Measurements from ENCODE around the gene LHX6. TPM values are rescaled to one million over a fixed set of nuclear protein-coding genes. Genes with fewer than 3 reads are reported as not detected.

LHX6 gene
- total RNA-seq, 1 experiment from 2014 or later, result 1.5 TPM

GRCh38 chr9:122225312-122226141, 3.2 kb downstream of the LHX6 start (continued):
- no peak for TF ChIP-seq HMGXB4 (CRISPR knock-in tag; IDR thresholded peaks at IDR 0.05)

- Mint-ChIP-seq H3K27ac (no peak overlapping the region), H3K27me3 (ENCODE audit: low read depth) (peaks cover 100% of the 10 kb centered on the region), H3K36me3 (peaks cover 7% of the 10 kb centered on the region), H3K9me3 (no peaks in the 10 kb centered on the region), H3K4me1 (peaks cover 62% of the 10 kb centered on the region), H3K4me3 (no peak overlapping the region)
- POLR2A ChIA-PET, result no interaction called here
- CTCF ChIA-PET, result interaction anchor here (1.6 to 3.0 kb wide), 2 partner anchors 9 to 101 kb away, joined by 4 to 15 read pairs; no protein-coding TSS in a partner anchor
- ATAC-seq, result no peak
- no peak for DNase-seq (ENCODE audit: low spot score)
- no peak for TF ChIP-seq ZNF396 (CRISPR knock-in tag; IDR thresholded peaks at IDR 0.05; ENCODE audit: borderline replicate concordance)
- TF ChIP-seq, protein P1, sequence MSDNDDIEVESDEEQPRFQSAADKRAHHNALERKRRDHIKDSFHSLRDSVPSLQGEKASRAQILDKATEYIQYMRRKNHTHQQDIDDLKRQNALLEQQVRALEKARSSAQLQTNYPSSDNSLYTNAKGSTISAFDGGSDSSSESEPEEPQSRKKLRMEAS (CRISPR knock-in tag; IDR thresholded peaks at IDR 0.05), result no peak
- TF ChIP-seq KAT7 (CRISPR knock-in tag; IDR thresholded peaks at IDR 0.05; ENCODE audit: borderline replicate concordance), result no peak
- TF ChIP-seq, protein P2, sequence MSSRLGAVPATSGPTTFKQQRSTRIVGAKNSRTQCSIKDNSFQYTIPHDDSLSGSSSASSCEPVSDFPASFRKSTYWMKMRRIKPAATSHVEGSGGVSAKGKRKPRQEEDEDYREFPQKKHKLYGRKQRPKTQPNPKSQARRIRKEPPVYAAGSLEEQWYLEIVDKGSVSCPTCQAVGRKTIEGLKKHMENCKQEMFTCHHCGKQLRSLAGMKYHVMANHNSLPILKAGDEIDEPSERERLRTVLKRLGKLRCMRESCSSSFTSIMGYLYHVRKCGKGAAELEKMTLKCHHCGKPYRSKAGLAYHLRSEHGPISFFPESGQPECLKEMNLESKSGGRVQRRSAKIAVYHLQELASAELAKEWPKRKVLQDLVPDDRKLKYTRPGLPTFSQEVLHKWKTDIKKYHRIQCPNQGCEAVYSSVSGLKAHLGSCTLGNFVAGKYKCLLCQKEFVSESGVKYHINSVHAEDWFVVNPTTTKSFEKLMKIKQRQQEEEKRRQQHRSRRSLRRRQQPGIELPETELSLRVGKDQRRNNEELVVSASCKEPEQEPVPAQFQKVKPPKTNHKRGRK (CRISPR knock-in tag; IDR thresholded peaks at IDR 0.05; ENCODE audit: borderline replicate concordance), result no peak
- TF ChIP-seq GABPB1 (CRISPR knock-in tag; IDR thresholded peaks at IDR 0.05), result no peak
- TF ChIP-seq CREM (CRISPR knock-in tag; IDR thresholded peaks at IDR 0.05), result no peak
- no peak for TF ChIP-seq EMX1 (CRISPR knock-in tag; IDR thresholded peaks at IDR 0.05)
- TF ChIP-seq, protein P3, sequence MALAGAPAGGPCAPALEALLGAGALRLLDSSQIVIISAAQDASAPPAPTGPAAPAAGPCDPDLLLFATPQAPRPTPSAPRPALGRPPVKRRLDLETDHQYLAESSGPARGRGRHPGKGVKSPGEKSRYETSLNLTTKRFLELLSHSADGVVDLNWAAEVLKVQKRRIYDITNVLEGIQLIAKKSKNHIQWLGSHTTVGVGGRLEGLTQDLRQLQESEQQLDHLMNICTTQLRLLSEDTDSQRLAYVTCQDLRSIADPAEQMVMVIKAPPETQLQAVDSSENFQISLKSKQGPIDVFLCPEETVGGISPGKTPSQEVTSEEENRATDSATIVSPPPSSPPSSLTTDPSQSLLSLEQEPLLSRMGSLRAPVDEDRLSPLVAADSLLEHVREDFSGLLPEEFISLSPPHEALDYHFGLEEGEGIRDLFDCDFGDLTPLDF (CRISPR knock-in tag; IDR thresholded peaks at IDR 0.05), result no peak
- TF ChIP-seq ZNF219 (CRISPR knock-in tag; IDR thresholded peaks at IDR 0.05; ENCODE audit: borderline replicate concordance), result no peak
- TF ChIP-seq NR2C2 (CRISPR knock-in tag; IDR thresholded peaks at IDR 0.05), result no peak
- no peak for TF ChIP-seq ZNF671 (CRISPR knock-in tag; IDR thresholded peaks at IDR 0.05)
- TF ChIP-seq CDX4 (CRISPR knock-in tag; IDR thresholded peaks at IDR 0.05; ENCODE audit: borderline replicate concordance), result no peak
- TF ChIP-seq, protein P4, sequence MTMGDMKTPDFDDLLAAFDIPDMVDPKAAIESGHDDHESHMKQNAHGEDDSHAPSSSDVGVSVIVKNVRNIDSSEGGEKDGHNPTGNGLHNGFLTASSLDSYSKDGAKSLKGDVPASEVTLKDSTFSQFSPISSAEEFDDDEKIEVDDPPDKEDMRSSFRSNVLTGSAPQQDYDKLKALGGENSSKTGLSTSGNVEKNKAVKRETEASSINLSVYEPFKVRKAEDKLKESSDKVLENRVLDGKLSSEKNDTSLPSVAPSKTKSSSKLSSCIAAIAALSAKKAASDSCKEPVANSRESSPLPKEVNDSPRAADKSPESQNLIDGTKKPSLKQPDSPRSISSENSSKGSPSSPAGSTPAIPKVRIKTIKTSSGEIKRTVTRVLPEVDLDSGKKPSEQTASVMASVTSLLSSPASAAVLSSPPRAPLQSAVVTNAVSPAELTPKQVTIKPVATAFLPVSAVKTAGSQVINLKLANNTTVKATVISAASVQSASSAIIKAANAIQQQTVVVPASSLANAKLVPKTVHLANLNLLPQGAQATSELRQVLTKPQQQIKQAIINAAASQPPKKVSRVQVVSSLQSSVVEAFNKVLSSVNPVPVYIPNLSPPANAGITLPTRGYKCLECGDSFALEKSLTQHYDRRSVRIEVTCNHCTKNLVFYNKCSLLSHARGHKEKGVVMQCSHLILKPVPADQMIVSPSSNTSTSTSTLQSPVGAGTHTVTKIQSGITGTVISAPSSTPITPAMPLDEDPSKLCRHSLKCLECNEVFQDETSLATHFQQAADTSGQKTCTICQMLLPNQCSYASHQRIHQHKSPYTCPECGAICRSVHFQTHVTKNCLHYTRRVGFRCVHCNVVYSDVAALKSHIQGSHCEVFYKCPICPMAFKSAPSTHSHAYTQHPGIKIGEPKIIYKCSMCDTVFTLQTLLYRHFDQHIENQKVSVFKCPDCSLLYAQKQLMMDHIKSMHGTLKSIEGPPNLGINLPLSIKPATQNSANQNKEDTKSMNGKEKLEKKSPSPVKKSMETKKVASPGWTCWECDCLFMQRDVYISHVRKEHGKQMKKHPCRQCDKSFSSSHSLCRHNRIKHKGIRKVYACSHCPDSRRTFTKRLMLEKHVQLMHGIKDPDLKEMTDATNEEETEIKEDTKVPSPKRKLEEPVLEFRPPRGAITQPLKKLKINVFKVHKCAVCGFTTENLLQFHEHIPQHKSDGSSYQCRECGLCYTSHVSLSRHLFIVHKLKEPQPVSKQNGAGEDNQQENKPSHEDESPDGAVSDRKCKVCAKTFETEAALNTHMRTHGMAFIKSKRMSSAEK (CRISPR knock-in tag; IDR thresholded peaks at IDR 0.05; ENCODE audit: borderline replicate concordance), result no peak
- TF ChIP-seq JAZF1 (CRISPR knock-in tag; IDR thresholded peaks at IDR 0.05), result no peak
Measured at GRCh38 chr9:122223435-122223834, 5.3 kb downstream of the LHX6 start.

Measured in WTC11 (cell line).